HFF-Myc (cell line): Measurements from ENCODE around the gene GADL1.

Experiments used
- DNase-seq: peaks from one replicate; pipeline ENCODE4 v3.0.0-alpha.2; 2011; ENCODE audit warnings: low read depth; ENCODE audit errors: extremely low read depth
- H3K4me3 ChIP-seq: replicated peaks from 2 replicates; pipeline ENCODE4 v1.5.1; 2011; ENCODE audit warnings: low read depth, mild to moderate bottlenecking, control low read depth, low read length
- CTCF ChIP-seq: IDR thresholded peaks from 2 replicates; pipeline ENCODE4 v1.5.1; 2012; ENCODE audit warnings: mild to moderate bottlenecking, low read depth, low read length, control low read depth; ENCODE audit errors: missing control alignments

The GADL1 gene

GRCh38 chr3:30848087-30848779 is 46.2 kb downstream of the GADL1 start:
- H3K4me3 ChIP-seq, result no peak overlapping the region
- TF ChIP-seq CTCF, result no peak
- no peak for DNase-seq

GRCh38 chr3:30847592-30847991 is 46.9 kb downstream of the GADL1 start:
- no peak for TF ChIP-seq CTCF
- H3K4me3 ChIP-seq, result no peak overlapping the region
- DNase-seq, result no peak

GRCh38 chr3:30845606-30846005 is 48.9 kb downstream of the GADL1 start:
- no peak overlapping the region for H3K4me3 ChIP-seq
- TF ChIP-seq CTCF, result no peak

GRCh38 chr3:30843877-30844276 is 50.6 kb downstream of the GADL1 start:
- H3K4me3 ChIP-seq, result no peak overlapping the region
- DNase-seq, result no peak
- no peak for TF ChIP-seq CTCF

More at GRCh38 chr3:30845606-30846005, 48.9 kb downstream of the GADL1 start:
- DNase-seq, result no peak

GRCh38 chr3:30836141-30836540 is 58.3 kb downstream of the GADL1 start:
- no peak for TF ChIP-seq CTCF
- H3K4me3 ChIP-seq, result no peak overlapping the region
- DNase-seq, result no peak

- TF ChIP-seq CTCF, result no peak
- DNase-seq, result no peak
- no peak overlapping the region for H3K4me3 ChIP-seq
These were observed 58.8 kb downstream of the GADL1 start for GRCh38 chr3:30835667-30836066.
